T-helper 22 cell (primary cell): ENCODE results near the gene TMEM201.

Source experiments
- DNase-seq: peaks from one replicate; pipeline ENCODE4 v3.0.0-alpha.2; 2020; ENCODE audit warnings: low read depth

TMEM201 gene

GRCh38 chr1:9600861-9601834, 12.4 kb downstream of the TMEM201 start:
- DNase-seq, result no peak

GRCh38 chr1:9601942-9602793, 13.5 kb downstream of the TMEM201 start:
- no peak for DNase-seq

DNA sequence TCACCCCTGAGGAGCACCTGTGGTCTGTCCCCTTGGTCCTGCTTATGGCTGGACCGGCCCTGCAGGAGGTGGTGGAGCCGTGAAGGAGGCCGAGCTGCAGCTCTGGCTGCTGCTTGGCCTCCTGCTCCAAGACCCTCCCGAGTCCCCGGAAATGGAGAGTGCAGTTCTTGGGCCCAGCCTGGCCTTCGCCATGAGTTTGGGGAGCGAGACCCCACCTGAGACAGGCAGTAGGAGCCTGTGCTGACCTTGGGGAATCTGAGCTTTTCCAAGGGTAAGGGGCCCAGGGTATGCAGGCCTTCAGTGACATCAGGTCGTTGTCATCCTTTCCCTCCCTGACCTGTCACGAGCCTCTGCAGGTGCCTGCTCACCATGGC, 14.1 kb downstream of the TMEM201 start:
- no peak for DNase-seq

GRCh38 chr1:9603307-9603706, 14.6 kb downstream of the TMEM201 start:
- no peak for DNase-seq

DNA sequence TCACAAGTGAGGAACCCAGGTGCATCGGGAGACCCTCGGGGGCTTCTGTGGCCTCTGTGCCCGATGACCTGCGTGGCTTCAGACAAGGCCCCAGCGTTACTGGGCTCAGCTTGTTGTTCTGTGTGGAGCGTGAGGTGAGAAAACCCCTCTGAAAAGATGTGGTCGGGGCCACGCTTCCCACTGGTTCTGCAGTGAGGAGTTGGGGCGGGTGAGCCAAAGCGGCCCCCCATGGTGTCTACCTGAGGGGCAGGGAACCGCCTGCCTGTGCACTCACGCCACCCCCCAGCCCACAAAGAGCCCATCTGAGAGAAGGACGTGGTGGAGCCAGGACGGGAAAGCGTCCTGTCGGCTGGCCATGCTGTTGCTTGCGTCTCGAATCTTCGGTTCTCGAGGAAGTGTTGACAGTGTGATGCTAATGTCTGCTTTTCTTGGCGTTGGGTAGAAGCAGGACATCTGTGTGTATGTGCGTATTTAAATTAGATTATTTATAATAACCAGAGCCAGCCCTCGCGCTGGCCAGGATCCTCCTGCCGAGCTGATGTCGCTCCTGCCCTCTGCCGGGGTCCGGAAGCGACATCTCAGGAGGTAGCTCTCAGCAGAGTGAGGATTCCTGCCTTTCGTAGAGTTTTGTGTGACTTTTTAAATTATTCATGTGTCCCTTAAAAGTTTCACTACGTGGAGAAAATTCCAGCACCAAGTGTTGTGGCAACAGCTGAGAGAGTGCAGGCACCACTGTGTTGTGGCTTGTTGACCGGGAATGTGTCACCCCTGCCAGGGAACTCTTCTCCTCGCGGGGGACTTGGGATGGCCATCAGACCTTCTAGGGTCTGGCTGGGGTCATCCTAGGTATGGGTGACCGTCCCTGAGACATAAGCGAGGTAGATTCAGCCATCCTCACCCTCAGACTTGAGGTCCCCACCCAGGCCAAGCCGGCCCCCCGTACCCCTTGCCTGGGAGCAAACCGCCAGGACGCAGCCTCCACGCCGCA, 15.3 kb downstream of the TMEM201 start:
- no peak for DNase-seq

- no peak for DNase-seq
Observed at GRCh38 chr1:9604836-9605235, 16.1 kb downstream of the TMEM201 start.

DNA sequence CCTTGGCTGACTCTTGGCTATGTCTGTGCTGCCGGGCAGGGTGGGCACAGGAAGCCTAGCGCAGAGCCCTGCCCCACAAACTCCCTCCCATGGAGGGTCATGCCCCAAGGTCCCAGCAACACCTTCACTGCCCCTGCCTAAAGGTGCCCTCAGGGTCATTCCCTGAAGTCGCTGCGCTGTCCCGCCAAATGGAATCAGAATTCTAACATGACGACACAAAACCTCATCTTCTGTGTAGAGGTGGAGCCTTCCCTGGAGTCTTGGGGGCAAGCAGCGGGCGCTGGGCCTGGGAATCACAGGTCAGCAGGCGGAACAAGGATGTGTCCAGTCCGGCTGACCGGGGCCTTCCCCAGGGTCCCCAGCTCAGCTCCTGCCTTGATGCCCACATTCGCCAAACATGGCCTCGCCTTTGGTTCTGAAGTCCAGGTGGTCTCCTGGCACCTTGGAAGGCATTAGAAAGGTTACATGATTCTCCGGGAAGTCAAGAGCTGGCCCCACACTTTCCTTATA, 17.3 kb downstream of the TMEM201 start:
- DNase-seq, result no peak

DNA sequence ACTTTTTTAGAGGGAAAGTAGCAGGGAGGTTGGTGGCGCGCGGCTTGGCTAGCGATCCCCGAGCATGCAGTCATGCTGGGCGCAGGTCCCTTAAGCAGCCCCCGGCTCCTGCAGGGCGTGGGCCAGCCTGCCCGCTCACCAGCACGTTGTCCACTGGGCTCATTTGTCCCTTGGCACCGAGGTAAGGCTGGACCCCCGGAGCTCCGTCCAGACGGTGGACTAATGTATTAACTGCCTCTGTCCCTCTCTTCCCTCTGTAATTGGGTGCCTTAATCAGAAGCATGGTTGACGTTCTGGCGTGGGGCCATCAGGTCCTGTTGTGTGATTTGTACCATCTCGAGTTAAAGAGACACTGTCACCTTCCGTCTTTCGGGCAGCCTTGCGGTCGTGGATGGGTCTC, 17.7 kb downstream of the TMEM201 start:
- DNase-seq, result no peak

DNA sequence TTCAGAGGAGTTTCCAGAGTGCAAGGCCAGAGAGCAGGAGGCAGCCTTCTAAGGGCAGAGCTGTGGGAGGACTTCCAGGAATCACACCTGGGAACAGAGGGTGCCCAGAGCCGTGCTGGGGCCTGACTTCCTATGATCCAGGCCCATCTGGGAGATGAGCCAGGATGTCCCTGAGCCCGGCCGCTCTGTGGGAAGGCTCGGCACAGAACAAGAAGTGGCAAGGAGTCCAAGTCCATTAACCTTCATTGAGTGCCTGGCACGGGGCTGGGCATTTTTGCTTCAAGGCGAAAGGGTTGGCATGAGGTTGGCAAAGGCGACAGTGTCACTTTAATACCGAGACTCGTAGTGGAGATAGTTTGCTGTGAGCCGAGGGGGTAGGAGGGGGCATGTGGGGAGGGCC, 18.2 kb downstream of the TMEM201 start:
- no peak for DNase-seq

DNA sequence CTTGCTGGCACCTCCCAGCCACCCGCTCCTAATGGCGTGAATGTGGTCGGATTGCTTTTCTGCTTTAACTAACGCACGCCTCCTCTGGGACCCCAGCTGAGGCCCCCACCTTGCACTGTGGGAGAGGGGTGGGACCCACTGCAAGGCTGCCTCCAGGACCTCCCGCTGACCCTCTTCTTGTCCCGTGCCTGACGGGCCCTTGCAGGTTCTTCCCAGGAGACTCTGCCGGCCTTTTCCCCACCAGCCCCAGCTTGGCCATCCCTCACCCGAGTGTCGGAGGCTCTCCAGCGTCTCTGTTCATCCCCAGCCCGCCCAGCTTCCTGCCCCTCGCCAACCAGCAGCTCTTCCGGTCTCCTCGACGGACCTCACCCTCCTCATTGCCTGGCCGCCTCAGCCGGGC, 18.6 kb downstream of the TMEM201 start:
- DNase-seq, result no peak

DNA sequence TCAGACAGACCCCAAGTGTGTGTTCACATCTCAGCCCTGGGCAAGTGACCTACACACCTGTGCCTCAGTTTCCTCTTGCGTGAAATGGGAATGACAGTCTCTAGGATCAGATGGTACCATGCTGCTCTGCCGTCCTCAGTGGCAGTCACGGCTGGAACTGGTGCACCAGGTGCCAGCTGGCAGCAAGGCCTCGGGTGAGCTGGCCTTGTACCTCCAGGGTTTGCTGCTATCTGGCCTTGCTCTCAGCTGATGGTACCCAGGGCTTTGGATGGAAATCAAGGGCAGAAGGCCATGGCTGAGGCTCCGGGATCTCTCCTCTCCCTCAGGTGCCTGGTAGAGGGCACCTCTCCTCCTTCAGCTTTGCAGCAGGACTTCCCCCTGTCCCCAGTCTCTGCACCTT, 21.3 kb downstream of the TMEM201 start:
- no peak for DNase-seq

- no peak for DNase-seq
Observed at GRCh38 chr1:9610548-9610947, 21.8 kb downstream of the TMEM201 start.

DNA sequence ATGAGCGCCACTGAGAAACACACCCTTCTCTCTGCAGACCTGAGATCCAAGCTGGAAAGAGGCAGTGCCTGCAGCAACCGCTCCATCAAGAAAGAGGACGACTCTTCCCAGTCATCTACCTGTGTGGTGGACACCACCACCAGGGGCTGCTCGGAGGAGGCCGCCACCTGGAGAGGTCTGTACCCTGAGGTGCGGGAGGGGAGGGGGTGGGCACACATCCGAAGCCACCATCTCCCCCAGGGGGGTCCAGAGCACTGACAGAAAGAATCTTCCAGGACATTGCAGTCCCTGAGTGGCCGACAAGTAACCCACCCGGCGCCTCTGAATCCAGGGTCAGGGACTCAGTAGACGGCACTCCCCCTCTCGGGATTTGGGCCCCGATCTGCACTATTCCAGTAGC, 23.0 kb downstream of the TMEM201 start:
- no peak for DNase-seq

DNA sequence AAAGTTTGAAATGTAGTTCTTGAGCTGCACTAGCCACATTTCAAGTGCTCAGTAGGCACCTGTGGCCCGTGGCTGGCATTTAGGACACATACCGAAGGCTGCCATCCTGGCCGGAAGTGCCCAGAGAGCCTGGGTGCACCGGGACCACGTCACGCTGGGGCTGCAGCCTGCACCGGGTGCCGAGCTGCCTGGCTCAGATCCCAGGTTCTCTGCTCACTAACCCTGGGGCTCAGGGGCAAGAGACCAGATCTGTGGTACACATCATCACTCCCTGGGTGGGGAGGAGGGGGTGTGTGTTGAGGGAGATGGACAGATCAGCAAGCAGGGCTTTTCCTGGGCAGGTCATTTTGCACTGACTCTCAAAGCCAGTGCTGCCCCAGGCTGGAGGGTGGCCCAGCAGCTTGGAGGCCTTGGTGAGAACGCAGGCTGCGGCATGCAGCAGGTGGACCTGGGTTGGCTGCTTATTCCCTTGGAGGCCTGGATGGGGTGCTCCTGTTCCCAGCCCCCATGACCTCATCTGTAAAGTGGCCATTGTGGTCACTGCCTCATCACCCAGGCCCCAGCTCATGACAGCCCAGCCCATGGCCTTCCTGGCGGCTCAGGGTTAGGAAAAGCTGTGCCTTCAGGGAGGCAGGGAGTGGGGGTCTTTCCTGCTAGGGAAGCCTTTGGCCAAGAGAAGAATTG, 23.6 kb downstream of the TMEM201 start:
- DNase-seq, result no peak

- no peak for DNase-seq
Observed at GRCh38 chr1:9612871-9613624, 24.3 kb downstream of the TMEM201 start.

GRCh38 chr1:9613625-9614299, 25.1 kb downstream of the TMEM201 start:
- DNase-seq, result no peak

DNA sequence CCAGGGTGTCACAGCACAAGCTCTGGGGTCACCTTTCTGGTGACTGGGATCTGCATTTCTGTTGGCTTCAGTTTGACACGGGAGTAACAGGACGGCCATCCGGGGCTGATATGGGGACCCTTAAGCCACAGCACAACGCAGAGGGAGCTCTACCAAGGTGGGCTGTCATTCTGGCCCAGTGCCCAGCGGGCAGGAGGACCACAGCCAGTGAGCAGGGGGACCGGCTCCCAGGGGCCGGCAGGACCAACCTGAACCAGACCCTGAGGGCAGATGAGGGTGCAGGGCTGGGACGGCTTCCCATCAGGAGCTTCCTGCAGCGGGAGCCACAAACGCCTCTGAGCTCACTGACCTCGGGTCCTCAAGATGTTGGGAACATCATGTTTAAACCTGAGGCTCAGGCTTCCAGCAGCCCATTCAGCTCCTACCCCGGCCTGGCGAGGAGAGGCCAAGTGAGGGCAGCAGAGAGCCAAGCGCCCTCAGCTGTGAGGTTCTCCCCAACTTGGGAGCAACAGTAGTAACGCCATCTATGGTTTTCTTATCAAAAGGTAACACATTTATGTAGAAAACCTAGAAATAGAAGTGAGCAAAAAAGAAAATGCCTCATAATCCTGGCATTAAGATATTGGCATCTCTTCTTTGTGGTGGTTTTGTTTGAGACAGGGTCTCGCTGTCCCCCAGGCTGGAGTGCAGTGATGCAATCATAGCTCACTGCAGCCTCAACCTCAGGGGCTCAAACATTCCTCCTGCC, 26.8 kb downstream of the TMEM201 start:
- DNase-seq, result no peak

GRCh38 chr1:9618909-9619679, 30.4 kb downstream of the TMEM201 start:
- DNase-seq, result no peak
